ENCODE data around the gene PBRM1. TPM values are rescaled to one million over a fixed set of nuclear protein-coding genes. Genes with fewer than 3 reads are reported as not detected.
"Not testable (repeated sequence)": the region's sequence is repeated elsewhere in the genome, so short reads cannot be mapped to it uniquely, and the experiment has no call there.

The PBRM1 gene
- polyA plus RNA-seq, 1 donor from 2014 or later: 81.1 TPM

DNA sequence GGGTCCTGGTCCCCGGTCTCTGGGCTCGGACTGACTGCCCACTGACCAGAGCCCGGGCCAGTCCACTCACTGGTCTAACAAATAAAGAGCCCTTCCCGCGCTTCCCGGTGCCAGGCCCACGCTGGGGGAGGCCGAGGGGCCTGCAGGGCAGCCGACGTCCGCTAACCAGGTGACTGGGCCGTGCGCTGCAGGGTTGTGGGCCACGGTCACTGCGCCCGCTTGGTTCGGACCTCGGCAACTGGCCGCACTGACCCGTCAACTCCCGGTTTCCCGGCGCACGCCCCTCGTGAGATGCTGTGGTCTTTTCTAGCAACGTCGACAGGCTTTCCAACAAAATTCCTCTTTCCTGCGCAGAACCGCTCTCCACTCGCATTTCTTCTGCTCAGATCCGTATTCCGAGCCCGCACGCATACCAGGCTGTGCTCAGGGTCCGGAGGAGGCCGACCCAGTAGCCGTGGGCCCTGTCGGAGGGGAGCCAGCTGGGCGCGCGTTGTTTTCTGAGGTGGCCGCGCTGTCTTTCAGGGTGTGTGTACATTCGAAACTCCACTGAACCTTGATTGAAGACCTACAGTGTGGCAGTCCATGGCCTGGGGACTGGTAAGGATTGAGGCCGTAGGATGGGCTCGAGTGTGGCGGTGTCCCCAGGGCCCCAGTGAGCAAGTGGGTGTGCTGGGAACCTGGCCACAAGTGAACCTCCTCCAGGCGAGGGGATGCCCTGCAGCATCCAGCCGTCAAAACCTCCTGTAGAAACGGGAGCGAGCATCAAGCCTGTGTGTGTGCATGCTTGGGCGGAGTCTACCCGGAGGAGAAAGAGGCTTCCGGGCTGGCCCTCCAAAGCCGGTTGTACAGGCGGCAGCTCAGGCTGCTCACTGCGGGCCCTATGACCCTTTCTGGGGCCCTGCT is 151.2 kb downstream of the PBRM1 start:
- H3K36me3 Mint-ChIP-seq: peaks cover 1% of the 10 kb centered on the region
- no peaks in the 10 kb centered on the region for H3K9me3 Mint-ChIP-seq
- peak overlapping the region; percentile 85 to 97 (median 91) for H3K27ac Mint-ChIP-seq
- H3K4me3 Mint-ChIP-seq: peak overlapping the region; percentile 72 to 98 (median 86)
- no peaks in the 10 kb centered on the region for H3K27me3 Mint-ChIP-seq
- peaks cover 31 to 37% (median 33%) of the 10 kb centered on the region in 3 donors for H3K4me1 Mint-ChIP-seq

DNA sequence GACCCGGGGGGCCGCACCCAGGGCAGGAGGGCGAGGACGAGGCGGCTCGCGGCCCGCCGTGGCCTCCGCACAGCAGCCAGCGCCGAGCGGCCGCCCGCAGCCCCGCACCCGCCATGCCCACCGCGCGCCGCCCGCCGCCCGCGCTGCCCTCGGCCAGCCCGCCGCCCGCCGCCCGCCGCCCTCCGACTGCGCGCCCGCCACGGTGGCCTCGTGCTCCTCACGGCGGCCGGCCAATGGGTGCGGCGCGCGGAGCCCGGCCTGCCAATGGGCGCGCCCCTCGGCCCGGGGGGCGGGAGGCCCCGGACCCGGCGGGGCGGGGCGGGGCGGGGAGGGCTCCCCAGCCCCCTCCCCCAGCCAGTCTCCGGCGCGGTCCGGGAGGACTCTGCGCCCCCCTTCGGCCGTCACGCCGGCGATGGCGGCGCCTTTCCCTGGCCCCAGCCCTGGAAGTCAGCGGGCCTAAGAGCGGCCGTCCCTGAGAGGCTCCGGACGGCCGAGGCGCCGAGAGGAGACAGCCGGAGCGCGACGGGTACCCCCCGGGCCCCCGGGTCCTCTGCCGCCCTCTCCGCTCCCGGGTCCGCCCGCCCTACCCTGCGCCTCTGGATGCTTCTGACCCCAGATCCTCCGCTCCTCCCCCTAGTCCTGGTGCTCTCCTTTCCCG is 152.0 kb downstream of the PBRM1 start, which contains the start of gene NT5DC2:
TSS of gene NT5DC2 (minus strand) at position 235 of the 658 bp plus-strand sequence. CDS start at position 115, 120 bp downstream.
- Mint-ChIP-seq H3K27ac (peak within 1 kb of the TSS; percentile 85 to 97 (median 91)), H3K9me3 (no peaks in the 10 kb centered on the region)

DNA sequence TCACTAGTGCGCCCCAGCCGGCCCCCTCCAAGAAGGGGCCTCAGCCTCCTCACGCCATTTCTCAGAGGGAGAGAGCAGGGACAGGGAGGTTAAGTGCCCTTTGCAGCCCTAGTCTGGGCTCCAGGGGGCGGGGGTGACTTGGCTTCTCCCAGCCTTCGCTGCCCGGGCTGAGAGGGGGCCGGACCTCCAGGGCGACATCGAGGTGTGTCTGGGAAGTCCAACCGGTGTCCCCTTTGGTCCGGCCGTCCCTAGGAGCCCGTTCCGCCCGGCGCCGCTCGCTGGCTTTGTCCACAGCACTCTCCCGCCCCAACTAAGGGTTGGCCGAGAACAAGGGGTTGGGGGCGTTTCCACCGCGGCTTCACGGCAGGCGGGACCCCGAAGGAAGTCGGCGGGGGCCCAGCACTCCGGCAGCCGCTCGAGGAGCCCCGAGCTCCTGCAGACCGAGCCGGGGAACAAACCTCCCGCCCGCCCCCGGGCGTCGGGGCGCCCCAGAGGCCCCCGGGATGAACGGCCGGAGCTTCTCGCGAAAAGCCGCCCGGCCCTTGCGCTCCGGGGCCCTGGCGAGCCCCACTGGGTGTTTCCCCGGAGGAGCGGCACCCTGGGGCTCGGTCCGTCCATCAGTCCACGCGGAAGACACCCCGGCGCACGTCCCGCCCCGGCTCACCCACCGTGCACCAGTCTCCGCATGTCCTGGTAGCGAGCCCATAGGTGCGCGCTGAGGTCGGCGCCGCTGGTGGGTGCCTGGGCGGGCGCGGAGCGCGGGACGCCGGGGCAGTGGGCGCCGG is 152.7 kb downstream of the PBRM1 start:
- H3K36me3 Mint-ChIP-seq: peaks cover 1% of the 10 kb centered on the region

More for the DNA sequence above, 152.0 kb downstream of the PBRM1 start, which contains the start of gene NT5DC2:
- Mint-ChIP-seq H3K27me3 (no peaks in the 10 kb centered on the region), H3K4me1 (peaks cover 26 to 33% (median 27%) of the 10 kb centered on the region in 3 donors), H3K4me3 (peak within 1 kb of the TSS; percentile 74 to 98 (median 92)), H3K36me3 (peaks cover 1% of the 10 kb centered on the region)

DNA sequence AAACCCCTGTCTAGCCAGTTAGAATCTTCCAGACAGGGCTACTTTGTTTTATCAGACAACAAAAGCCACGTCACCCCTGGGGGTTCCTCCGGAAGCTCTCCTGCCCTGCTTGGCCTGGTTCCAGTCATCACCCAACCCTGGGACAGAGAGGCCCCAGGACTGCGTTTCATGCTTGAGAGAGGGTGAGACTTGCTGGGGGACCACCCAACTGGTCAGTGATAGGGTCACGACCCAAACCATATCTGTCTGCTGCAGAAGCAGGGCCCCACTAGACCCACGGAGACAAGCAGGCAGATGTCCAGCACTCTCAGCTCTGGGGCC is 153.2 kb downstream of the PBRM1 start:
- H3K27me3 Mint-ChIP-seq: no peaks in the 10 kb centered on the region
- peak overlapping the region in 2 of 3 donors; percentile 43 to 92 for H3K27ac Mint-ChIP-seq

More for the DNA sequence above, 152.7 kb downstream of the PBRM1 start:
- H3K4me1 Mint-ChIP-seq: peaks cover 22 to 29% (median 23%) of the 10 kb centered on the region in 3 donors
- H3K9me3 Mint-ChIP-seq: no peaks in the 10 kb centered on the region
- peak overlapping the region in 2 of 3 donors; percentile 43 to 92 for H3K27ac Mint-ChIP-seq
- peak overlapping the region; percentile 74 to 92 (median 84) for H3K4me3 Mint-ChIP-seq
- no peaks in the 10 kb centered on the region for H3K27me3 Mint-ChIP-seq

DNA sequence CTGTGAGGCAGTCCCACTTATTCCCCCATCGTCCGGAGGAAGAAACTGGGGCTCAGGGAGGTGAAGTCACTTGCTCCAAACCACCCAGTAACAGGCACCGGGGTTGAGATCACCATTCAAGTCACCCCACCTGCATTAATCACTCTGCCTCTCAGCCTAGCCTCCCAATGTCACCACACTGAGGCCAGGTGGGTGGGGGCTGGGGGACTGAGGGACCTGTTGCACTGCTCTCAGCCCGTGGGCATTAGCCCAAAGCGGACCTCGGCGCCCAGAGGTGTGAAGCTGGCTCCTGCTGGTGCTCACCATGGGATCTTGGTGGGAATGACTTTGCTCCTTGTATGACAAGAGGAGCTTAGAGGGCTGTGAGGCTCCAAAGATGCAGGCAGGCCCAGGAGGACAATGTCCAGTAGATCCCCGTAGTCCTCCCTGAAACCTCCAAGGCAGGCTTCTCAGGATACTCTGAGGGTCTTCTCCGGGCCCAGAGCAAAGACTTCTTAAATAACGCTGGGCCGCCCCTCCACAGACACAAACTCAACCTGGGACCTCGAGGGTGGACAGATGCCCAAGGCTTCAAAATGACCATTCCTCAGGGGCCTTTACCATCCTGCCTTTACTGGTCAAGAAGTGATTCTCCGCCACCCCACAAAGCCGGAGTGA is 153.7 kb downstream of the PBRM1 start:
- Mint-ChIP-seq H3K27ac (peak overlapping the region in 1 of 3 donors; percentile 92), H3K9me3 (no peaks in the 10 kb centered on the region), H3K36me3 (no peaks in the 10 kb centered on the region), H3K27me3 (no peaks in the 10 kb centered on the region), H3K4me3 (peak overlapping the region; percentile 60 to 92 (median 76)), H3K4me1 (peaks cover 13 to 21% (median 13%) of the 10 kb centered on the region in 3 donors)

More for the DNA sequence above, 153.2 kb downstream of the PBRM1 start:
- Mint-ChIP-seq H3K4me1 (peaks cover 16 to 23% (median 17%) of the 10 kb centered on the region in 3 donors), H3K36me3 (peaks cover under 1% of the 10 kb centered on the region), H3K4me3 (peak overlapping the region; percentile 74 to 92 (median 84)), H3K9me3 (no peaks in the 10 kb centered on the region)

DNA sequence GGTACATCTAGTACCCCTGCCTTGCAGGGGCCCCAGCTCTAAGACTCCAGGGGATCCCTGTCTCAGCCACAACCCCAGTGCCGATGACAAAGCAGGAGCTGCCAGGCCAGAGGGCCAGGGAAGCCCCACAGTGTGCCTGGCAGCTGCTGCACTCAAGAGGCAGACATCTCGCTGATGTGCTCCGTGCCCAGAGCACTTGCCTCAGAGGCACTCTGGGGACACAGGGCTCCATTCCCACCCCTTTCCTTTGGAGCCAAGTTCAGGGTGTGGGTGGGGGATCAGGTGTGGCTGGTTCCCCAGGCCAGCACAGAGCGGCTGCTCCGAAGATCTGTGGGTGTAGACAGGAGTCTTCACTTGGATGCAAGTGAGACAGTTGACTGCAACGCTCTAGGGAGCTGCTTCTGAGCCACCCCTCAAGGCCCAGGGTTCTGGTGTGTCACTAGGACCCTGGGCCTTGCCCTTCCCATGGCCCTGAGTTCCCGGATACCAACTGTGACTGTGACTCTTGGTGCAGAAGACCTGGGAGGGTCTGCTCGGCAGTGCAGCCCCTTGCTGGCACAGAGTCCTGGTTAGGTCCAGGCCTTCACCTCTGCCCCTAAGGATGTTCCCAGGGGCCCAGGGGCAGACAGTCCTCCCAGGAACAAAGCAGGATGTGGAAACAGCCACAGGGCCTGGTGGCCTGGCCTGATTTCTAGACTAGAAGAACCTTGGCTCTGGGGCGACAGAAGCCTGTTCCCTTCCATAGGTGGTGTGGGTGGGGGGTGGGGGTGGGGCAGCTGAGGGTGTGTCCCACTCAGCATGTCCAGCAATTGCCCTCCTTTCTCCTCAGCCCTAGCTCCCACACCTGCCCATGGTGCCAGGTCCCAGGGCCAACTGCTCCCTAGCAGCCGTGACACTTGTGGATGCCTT is 154.5 kb downstream of the PBRM1 start:
- Mint-ChIP-seq H3K36me3 (no peaks in the 10 kb centered on the region), H3K4me3 (peak overlapping the region in 1 of 4 donors; percentile 79), H3K27me3 (no peaks in the 10 kb centered on the region), H3K4me1 (peaks cover 9 to 15% (median 12%) of the 10 kb centered on the region in 3 donors), H3K9me3 (no peaks in the 10 kb centered on the region), H3K27ac (peak overlapping the region in 1 of 3 donors; percentile 92)

DNA sequence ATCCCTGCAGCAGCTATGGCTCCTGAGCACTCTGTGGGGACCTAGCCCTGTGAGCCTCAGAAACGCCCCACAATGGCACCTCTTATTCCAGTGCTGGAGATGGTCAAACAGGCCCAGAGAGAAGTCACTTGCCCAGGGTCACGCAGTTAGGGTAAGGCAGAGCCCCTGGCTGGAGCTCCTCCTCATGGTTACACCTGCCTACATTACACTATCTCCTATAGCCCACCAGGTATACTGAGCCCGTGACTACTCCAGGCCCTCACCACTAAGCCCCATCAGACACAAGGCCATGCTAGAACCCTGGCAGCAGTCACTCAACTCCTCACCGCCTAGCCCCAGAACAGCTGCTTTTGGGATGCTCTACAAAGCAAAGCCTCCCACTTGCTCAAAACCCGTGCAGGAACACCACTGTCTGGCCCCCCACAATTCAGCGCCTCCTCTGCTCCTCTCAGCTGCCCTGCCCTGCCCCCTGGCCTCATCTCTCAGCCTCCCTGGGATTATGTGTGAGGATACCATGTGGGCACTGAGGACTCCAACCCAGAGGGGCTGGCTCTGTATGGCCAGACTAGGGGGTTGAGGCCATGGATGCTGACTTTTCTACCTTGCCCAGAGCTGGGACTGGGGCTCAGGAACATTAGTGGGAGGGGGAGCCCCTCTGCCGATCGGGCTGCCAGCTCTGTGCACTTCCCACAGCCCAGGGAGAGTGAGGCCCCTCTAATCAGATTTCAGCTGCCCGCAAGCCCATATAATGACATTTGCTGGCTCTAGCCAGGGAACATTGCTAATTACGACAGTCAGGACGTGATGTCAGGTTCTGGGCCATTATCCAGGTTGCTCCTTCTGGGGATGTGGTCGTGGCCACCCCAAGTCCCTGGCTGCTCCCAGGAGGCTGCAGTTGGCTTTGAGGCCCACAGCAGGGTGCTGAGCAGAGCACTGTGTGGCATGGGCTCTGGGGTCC is 156.1 kb downstream of the PBRM1 start:
- H3K4me1 Mint-ChIP-seq: peaks cover 5 to 9% (median 7%) of the 10 kb centered on the region in 3 donors
- H3K9me3 Mint-ChIP-seq: no peaks in the 10 kb centered on the region
- H3K4me3 Mint-ChIP-seq: peak overlapping the region in 1 of 4 donors; percentile 66
- H3K27me3 Mint-ChIP-seq: no peaks in the 10 kb centered on the region
- H3K36me3 Mint-ChIP-seq: no peaks in the 10 kb centered on the region
- H3K27ac Mint-ChIP-seq: peak overlapping the region in 1 of 3 donors; percentile 40

DNA sequence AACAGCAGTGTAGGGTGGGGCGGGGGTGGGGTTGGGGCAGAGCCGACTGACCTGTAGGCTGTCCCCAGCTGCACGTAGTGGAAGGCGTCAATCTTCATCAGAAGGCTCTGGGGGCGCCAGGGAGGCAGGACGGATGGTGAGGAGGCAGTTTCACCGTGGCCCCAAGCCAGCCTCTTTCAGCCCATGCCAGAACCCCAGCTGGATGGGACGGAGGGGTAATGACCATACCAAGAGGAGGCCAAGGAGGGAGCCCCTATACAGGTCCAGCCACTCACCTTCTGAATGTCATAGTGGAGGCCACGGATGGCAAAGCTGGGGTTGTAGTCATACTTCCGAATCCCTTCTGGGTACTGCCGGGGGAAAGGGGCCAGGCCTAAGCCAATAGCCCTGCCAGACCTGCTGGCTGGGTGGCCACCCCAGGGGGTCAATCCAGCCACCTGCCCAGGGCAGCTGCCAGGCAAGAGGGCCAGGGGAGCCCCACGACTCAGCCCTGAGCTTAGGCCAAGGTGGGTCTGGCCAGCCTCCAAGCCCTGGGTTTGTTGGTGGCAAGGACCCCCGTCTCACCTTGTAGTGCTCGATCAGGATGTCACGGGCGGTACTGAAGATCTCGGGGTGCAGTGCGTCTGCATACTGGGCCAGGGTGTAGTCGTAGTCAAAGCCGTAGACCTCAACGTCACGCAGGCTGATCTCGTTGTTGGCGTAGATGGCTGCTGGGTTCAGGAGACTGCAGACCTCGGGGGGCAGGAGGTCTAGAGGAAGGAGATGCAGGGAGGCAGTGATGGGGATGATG is 156.9 kb downstream of the PBRM1 start:
- peak overlapping the region in 1 of 3 donors; percentile 45 for H3K27ac Mint-ChIP-seq
- H3K27me3 Mint-ChIP-seq: no peaks in the 10 kb centered on the region
- H3K36me3 Mint-ChIP-seq: peaks cover 2% of the 10 kb centered on the region
- no peaks in the 10 kb centered on the region for H3K9me3 Mint-ChIP-seq
- H3K4me1 Mint-ChIP-seq: peaks cover 5 to 6% (median 5%) of the 10 kb centered on the region in 3 donors
- H3K4me3 Mint-ChIP-seq: peak overlapping the region in 1 of 4 donors; percentile 66

DNA sequence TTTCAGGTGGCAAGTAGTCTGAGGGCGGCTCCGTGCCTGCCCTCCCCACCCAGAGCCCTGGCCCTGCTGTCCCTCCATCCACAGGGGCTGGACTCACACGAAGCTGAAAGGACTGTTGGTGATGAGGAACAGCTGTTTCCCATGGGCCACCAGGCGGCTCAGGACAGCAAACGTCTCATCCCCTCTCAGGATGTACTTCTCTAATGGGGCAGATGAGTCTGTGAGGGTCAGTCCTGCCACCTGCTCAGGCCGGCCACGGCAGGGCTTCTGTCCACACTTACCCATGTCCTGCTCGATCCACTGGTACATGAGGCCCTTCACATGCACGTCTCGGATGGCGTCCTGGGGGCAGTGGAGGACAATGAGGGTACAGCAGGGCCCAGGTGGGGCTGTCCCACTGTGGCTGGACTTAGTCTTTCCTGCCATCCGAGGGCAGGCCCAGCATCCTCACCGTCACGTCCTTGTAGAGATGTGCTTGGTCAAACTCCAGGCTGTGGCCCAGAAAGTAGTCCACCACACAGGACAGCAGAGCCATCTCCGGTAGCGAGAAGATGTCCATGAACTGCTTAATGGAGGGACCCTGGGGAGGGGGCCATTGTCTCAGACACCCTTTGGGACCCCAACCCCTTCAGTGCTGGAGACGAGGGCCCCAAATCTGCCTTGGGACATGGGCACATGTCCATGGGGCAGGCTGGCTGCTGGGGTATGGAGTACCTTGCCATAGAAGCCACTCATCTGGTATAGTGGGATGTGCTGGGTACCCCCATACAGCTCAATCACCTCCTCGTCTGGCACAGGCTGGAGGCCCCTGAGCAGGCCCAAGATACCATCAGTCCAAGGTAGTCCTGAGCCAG is 157.8 kb downstream of the PBRM1 start:
- Mint-ChIP-seq H3K27ac (peak overlapping the region in 1 of 3 donors; percentile 45), H3K27me3 (no peaks in the 10 kb centered on the region), H3K4me1 (peaks cover 5 to 6% (median 5%) of the 10 kb centered on the region in 3 donors), H3K9me3 (no peaks in the 10 kb centered on the region), H3K4me3 (no peak overlapping the region), H3K36me3 (peaks cover 2% of the 10 kb centered on the region)

DNA sequence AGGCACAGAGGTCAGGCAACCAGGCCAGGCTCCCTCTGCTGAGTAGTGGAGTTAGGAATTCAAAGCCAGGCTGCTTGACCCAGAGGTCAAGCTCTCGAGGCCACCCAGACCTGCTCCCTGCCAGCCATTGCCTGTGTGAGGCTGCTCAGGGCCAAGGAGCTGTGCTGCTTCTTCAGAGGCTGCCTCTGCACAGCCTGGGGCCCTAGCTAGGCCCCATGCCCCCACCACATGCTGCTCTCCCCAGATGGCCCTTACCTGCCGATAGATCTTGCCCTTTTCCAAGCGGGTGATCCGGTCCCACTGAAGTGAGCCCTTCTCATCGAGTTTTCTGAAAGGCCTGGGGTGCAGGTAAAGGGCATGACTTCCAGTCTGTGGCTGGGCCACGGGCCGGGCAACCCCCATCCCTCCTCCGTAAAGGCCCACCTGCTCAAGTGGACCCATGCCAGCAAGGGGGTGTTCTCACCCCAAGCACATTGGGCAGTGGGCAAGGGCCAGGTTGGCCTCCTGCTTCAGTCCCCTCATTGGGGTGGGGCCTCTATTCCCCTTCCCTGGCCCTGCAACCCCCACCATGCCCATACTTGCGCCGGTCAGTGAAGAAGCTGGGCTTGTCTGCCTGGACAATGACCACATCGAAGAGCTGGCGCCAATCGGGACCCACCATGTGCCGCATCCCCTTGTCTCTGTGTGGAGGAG is 158.5 kb downstream of the PBRM1 start:
- H3K27ac Mint-ChIP-seq: no peak overlapping the region
- H3K9me3 Mint-ChIP-seq: no peaks in the 10 kb centered on the region
- peaks cover 2% of the 10 kb centered on the region for H3K36me3 Mint-ChIP-seq
- no peak overlapping the region for H3K4me3 Mint-ChIP-seq
- peaks cover 0 to 1% (median 1%) of the 10 kb centered on the region in 3 donors for H3K4me1 Mint-ChIP-seq
- no peaks in the 10 kb centered on the region for H3K27me3 Mint-ChIP-seq

DNA sequence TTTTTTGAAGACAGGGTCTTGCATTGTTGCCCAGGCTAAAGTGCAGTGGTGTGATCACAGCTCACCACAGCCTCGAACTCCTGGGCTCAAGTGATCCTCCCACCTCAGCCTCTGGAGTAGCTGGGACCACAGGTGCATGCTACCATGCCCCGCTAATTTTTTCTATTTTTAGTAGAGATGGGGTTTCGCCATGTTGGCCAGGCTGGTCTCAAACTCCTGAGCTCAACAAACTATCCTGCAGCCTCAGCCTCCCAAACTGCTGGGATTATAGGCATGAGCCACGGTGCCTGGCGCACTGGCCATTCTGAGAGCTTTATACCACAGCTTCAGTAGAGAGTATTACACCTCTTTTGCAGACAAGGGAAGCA is 159.1 kb downstream of the PBRM1 start:
- not testable (repeated sequence) for H3K36me3 Mint-ChIP-seq, H3K27me3 Mint-ChIP-seq, H3K4me1 Mint-ChIP-seq, H3K4me3 Mint-ChIP-seq, H3K9me3 Mint-ChIP-seq, H3K27ac Mint-ChIP-seq

All from IgD-negative memory B cell (primary cell).